ENCODE data around the gene BNIP3. TPM values are rescaled to one million over a fixed set of nuclear protein-coding genes. Genes with fewer than 3 reads are reported as not detected.

BNIP3 gene
- total and polyA plus RNA-seq, 2 of the 13 experiments (the other 11 are each of a cell fraction or from before 2014, with no cell fraction given): 73.7 to 223 TPM

DNA sequence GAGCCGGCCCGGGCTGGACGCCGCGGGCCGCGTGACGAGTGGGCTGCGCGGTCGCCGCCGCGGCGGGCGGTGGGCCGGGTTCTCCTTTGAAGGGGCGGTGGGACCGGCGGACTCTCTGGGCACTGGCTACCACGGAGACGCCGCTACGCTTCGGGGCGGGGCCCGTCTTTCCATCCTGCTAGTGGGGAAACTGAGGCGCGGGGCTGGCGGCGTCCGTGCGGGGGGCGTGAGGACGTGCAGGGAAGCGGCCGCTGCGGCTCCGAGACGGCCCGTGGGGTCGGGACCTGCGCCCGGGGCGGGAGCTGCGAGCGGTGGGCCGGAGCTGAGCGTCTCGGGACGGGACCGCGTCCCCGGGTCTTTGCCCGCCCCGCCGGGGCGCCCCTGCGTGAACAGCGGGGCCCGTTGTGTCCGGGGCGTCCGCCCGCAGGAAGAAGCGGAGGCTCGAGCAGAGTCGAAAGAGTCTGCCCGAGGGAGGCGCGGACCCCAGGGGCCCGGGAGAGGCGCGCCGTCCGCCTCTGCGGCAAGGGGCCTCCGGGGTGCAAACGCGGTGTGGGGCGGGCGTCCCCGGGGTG is 548 bp upstream of the BNIP3 start (continued):
- TF ChIP-seq, protein P1, sequence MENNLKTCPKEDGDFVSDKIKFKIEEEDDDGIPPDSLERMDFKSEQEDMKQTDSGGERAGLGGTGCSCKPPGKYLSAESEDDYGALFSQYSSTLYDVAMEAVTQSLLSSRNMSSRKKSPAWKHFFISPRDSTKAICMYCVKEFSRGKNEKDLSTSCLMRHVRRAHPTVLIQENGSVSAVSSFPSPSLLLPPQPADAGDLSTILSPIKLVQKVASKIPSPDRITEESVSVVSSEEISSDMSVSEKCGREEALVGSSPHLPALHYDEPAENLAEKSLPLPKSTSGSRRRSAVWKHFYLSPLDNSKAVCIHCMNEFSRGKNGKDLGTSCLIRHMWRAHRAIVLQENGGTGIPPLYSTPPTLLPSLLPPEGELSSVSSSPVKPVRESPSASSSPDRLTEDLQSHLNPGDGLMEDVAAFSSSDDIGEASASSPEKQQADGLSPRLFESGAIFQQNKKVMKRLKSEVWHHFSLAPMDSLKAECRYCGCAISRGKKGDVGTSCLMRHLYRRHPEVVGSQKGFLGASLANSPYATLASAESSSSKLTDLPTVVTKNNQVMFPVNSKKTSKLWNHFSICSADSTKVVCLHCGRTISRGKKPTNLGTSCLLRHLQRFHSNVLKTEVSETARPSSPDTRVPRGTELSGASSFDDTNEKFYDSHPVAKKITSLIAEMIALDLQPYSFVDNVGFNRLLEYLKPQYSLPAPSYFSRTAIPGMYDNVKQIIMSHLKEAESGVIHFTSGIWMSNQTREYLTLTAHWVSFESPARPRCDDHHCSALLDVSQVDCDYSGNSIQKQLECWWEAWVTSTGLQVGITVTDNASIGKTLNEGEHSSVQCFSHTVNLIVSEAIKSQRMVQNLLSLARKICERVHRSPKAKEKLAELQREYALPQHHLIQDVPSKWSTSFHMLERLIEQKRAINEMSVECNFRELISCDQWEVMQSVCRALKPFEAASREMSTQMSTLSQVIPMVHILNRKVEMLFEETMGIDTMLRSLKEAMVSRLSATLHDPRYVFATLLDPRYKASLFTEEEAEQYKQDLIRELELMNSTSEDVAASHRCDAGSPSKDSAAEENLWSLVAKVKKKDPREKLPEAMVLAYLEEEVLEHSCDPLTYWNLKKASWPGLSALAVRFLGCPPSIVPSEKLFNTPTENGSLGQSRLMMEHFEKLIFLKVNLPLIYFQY (CRISPR knock-in tag; IDR thresholded peaks at IDR 0.05; ENCODE audit: borderline replicate concordance): 0 out of 2 replicates have a peak, but pooled peaks have one; percentile 11
- TF ChIP-seq, protein P2, sequence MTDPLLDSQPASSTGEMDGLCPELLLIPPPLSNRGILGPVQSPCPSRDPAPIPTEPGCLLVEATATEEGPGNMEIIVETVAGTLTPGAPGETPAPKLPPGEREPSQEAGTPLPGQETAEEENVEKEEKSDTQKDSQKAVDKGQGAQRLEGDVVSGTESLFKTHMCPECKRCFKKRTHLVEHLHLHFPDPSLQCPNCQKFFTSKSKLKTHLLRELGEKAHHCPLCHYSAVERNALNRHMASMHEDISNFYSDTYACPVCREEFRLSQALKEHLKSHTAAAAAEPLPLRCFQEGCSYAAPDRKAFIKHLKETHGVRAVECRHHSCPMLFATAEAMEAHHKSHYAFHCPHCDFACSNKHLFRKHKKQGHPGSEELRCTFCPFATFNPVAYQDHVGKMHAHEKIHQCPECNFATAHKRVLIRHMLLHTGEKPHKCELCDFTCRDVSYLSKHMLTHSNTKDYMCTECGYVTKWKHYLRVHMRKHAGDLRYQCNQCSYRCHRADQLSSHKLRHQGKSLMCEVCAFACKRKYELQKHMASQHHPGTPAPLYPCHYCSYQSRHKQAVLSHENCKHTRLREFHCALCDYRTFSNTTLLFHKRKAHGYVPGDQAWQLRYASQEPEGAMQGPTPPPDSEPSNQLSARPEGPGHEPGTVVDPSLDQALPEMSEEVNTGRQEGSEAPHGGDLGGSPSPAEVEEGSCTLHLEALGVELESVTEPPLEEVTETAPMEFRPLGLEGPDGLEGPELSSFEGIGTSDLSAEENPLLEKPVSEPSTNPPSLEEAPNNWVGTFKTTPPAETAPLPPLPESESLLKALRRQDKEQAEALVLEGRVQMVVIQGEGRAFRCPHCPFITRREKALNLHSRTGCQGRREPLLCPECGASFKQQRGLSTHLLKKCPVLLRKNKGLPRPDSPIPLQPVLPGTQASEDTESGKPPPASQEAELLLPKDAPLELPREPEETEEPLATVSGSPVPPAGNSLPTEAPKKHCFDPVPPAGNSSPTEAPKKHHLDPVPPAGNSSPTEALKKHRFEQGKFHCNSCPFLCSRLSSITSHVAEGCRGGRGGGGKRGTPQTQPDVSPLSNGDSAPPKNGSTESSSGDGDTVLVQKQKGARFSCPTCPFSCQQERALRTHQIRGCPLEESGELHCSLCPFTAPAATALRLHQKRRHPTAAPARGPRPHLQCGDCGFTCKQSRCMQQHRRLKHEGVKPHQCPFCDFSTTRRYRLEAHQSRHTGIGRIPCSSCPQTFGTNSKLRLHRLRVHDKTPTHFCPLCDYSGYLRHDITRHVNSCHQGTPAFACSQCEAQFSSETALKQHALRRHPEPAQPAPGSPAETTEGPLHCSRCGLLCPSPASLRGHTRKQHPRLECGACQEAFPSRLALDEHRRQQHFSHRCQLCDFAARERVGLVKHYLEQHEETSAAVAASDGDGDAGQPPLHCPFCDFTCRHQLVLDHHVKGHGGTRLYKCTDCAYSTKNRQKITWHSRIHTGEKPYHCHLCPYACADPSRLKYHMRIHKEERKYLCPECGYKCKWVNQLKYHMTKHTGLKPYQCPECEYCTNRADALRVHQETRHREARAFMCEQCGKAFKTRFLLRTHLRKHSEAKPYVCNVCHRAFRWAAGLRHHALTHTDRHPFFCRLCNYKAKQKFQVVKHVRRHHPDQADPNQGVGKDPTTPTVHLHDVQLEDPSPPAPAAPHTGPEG (CRISPR knock-in tag; IDR thresholded peaks at IDR 0.05): peak; percentile 13; the same call in 1 of the 2 replicates
- TF ChIP-seq SRY (CRISPR knock-in tag; IDR thresholded peaks at IDR 0.05): peak; percentile 75; the same call in 1 of the 2 replicates

All from HepG2 (cell line).